NCI-H446 (cell line): ENCODE results near the gene SLC38A7.
"Not testable (repeated sequence)": the region's sequence is repeated elsewhere in the genome, so short reads cannot be mapped to it uniquely, and the experiment has no call there.

Experiments
- DNase-seq, 2 experiments: peaks; one replicate each; lab custom pipeline; 2025; lab: John Stamatoyannopoulos, UW

The SLC38A7 gene, protein sequence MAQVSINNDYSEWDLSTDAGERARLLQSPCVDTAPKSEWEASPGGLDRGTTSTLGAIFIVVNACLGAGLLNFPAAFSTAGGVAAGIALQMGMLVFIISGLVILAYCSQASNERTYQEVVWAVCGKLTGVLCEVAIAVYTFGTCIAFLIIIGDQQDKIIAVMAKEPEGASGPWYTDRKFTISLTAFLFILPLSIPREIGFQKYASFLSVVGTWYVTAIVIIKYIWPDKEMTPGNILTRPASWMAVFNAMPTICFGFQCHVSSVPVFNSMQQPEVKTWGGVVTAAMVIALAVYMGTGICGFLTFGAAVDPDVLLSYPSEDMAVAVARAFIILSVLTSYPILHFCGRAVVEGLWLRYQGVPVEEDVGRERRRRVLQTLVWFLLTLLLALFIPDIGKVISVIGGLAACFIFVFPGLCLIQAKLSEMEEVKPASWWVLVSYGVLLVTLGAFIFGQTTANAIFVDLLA

DNA sequence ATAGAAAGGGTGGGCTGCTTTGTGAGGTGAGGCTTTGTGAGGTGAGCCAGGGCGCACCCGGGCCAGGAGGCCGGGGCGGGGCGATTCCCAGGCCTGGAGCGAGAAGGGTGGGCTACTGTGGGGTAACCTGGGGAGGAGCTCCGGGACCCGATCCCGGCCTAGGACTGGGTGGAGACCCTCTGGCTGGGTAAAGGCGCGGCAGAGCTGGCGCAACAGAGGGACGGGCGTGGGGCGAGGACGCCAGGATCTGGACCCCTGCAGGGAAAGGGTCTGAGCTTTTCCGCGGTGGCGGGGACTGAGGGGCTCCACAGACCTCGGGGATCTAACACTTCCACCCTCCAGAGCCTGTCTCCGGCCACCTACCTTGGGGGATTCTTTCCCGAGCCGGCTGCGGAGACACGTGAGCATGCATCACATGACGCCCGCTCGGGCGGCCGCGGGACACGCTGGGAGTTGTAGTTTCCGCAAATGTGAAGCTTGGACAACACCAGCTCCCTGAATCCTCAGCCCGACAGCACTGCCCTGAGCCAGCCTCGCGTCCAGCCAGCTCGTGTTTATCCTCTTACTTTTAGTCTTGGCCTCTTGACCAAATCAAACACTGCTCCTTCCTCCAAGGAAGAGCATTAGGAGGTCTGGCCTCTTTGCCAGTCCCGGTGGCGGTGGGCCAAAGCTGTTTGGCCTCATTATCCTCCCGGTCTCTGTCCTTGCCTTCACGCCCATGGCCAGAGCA is at the start of gene SLC38A7:
SLC38A7 (minus strand) TSS at position 417 of the 730 bp plus-strand sequence. CDS start 4,644 bp downstream, outside the sequence.
- DNase-seq = peak; percentile 8 to 75

DNA sequence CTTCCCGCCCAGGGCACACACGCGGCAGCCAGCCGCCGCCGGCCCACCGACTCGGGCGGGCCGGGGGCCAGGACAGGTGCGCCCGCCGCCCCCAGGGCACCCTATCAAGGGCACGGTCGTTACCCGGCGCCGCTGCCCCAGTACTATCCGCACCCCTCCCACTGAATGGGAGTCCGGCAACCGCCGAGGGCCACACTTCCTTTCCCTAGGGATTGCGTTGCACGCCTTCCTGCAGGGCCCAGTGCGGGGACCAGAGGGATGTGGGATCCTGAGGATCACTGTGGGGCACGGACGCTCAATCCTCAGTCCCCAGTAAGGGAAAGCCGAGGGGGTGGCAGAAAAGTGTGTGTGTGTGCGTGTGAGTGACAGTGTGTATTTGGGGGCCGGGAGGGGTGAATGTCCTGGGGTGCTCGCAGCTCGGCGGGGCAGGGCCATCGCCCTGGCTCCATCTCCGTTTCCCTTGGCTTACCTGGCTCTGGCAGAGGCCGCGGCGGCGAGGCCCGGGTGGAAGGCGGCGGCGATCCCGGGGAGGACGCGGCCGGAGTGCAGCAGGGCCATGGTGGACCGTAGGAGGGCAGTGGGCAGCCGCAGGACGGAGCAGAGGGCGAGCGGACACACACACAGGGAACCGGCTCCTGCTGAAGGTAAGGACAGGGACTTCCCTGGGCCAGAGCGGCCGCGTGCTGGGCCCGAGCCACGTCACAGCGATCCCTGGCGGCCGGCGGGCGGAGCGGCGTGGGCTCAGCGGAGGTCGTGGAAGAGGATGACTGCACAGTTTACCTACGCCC is 49.3 kb upstream of the SLC38A7 start, which contains the start of gene GOT2:
GOT2 (minus strand) TSS at position 646 of the 788 bp plus-strand sequence; CDS start at position 558, 88 bp downstream.
- DNase-seq = peak; percentile 4 to 61

DNA sequence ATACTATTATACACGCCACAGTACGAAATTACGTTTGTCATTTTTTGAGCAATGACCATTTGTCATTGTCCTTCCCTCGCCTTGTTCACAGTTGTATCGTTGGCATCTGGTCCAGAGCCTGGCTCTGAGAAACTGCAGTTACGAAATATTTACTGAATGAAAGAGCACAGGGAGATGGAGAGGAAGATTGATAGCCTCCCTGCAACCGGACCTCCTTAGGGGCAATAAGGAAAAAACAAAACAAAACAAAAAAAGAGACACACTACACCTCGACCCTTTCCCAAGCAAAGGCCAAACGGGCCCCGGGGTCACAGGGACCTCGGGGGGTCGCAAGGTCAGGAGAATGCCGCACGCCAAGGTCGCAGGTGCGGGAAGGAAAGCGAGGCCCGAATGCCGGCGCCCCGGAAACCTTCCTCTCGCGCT is 48.7 kb upstream of the SLC38A7 start:
- DNase-seq = no peak

DNA sequence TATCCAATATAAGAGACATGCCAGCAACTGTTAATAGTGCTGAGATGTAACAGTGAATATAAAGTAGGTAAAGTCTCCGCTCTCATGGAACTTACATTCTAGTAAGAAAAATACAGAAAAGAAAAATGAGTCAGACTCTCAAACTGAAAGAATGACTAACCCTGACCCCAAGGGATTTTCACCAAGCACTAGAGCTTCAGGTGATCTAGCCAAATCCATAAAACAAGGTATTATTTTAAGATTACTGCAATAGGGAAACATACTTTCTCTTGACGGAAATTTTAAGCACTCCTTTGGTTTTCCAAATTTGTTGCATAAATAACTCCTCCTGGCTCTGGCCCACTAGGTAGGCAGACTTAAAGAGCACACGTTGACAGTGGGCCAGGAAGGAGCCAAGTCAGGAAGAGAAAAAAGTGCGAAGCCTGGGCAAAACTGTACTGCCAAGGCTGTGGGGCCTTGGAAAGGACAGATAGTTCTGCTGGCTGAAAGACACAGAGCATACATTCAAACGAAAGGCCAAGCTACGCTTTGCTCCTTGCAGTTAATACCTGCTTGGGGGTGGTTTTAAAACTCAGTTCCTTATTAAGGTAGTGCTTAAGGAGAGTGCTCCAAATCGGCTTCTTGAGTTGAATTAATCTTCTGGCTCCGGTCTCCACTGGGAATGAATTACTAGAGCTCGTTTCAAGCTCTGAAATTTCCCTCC is 48.1 kb upstream of the SLC38A7 start:
- DNase-seq = no peak

DNA sequence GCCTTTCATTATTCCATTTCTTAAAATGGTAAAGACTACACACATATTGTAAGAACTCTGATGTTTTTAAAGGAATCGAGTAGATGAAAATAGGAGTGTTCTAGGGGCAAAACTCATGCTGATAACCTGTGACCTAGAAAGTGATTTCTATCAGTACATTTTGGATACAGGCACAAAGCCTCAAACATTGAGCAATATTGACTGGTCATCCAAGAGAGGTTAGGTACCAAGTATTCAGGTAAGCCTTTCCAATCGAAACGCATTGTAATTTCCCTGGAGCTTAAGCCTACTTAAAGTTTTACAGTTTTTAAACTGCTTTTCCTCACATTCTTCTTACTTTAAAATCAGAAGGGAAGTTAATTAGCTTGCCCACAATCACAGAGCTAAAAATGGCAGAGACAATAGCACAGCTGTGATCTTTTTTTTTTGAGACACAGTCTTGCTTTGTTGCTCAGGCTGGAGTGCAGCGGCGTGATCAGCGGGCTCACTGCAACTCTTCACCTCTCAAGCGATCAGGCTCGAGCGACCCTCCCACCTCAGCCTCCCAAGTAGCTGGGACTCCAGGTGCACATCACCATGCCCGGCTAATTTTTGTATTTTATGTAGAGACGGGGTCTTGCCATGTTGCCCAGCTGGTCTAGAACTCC is 46.3 kb upstream of the SLC38A7 start:
- DNase-seq = no peak

DNA sequence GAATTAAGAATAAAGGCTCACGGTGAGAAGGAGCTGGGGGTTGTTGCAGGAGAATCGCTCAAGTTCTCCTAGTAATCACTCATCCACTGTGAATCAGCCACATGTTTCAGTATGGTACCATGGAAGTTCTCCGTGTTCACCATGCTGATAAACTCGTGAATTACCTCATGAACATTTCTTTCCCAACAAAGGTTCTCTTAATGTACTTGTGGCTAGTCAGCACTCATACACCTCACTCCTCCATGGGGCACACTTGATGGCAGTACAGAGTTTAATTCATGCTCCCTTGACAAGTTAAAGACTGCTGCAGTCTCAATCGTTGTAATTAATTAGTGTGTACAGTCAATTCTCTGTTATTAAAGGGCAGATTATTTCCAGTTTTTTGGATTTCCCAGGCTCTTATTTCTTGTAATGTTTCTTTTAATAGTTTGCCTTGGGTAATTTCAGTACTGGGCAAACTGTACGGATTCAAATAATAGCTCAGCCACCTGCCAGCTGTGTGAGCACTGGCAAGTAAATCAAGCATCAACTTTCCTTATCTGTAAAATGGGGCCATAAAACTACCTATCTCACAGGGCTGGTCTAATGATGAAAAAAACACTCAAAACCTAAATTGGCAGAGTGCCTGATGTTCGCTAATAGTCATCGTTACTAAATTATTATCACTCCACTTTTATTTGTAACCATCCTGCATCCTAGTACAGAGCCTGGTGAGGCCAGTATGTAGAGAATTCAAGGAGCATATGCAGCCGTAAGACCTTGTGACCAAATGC is 43.4 kb upstream of the SLC38A7 start:
- DNase-seq = no peak

DNA sequence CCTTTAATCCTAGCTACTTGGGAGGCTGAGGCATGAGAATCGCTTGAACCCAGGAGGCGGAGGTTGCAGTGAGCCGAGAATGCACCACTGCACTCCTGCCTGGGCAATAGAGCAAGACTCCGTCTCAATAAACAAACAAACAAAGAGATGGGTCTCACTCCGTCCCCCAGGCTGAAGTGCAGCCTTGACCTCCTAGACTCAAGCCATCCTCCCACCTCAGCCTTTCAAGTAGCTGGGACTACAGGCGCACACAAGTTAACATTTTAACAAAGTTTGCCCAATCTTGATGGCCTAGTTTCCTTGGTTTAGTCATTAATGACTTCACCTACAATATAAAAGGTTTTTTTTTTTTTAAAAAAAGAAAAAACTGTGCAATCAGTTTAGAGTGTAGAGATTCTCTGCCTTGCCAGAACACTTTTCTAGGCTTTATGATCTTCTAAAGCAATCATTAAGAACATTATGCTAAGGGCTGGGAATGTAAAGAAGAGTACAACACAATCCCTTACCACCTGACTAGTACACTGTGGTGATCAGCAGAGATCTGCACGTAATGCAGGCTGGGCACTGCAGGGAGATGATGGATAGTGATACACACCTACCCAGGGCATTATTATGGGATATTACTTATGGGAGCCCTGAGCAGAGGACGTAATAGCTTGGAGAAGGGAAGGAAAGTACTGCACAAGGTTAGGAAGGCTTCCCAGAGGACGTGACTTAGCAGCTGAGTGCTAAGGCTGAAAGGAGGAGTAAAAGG is 42.6 kb upstream of the SLC38A7 start:
- no peak for DNase-seq

DNA sequence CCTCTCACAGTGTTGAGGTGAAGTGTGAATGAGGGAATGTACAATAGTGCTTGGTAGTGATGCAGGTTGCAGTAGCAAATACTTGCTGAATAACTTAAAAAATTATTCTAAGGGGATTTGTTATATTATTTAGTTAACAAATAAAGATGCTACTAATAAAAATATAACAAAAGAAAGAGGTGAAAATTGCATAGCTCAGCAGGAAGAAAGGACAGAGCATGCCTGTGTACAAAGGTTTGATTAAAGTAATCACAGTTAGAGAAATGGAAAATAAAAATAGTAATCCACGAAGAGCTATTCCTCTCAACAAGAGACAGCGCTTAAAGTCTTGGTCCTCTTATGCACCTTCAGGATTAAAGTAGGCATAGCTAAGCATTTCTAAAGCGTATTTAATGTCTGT is 38.5 kb upstream of the SLC38A7 start:
- no peak for DNase-seq

DNA sequence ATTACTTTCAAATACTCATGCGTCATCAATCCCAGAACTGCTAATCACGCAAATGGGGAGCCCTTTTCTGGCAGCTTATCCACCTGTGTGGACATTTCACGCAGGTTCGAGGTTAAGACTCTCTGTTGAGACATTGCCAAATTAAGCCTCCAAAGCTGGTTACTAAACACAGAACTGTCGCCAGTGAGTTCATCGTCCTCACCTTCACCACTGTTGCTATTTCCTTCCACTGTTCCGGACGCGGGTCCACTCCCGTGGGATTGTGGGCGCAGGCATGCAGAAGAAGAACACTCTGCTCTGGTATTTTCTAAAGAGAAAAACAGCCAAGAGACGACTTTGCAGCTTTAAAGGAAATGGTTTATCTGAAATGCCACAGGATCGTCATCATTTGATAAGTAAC is 33.4 kb upstream of the SLC38A7 start:
- DNase-seq = no peak

DNA sequence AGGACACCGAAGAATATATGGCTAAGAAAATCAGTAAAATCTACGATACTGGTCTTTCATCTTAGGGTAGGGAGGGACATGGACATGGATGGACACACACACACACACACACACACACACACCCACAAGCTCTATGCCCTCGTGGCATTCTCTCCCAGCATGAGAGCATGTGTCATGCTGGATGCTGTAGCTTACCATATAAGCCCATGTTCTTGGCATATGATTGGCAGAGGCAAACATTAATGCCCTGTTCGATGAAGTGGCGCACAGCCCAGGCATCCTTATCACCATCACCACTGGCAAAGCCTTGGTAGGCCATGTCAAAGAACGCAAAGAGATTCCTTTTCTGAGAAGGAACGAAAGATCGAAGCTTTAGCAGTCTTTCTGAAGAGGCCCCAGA is 31.9 kb upstream of the SLC38A7 start:
- no peak for DNase-seq

DNA sequence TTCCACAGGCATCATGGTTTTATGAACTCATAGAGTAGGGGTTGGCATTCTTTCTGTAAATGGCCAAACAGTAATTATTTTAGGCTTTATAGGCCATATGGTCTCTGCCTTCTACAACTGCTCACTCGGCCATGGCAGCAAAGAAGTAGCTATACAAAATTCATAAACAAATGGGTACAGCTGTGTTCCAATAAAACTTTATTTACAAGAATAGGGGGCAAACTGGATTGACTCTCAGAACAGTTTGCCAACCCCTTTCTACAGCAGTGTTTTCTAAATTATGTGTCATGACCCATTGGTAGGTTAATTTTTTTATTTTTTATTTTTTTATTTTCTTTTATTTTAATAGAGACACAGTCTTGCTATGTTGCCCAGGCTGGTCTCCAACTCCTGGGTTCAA is 29.2 kb upstream of the SLC38A7 start:
- DNase-seq = no peak

DNA sequence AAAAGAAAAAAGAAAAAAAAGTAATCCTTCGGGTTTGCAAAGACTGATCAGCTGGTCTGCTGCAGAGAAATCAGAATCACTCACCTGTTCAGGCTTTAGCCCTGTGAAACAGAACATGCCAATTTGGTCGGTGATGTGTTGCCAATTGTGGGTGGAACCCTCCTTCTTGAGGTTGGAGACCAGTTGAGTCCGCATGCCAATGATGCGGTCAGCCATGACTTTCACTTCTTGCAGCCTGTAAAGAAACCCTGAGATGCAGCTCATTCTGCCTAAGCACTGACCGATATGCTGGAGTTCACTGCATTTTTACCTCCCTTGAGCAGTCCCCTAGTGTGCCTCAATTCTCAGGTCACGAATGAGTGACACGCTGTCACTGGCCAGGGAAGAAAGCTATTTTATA is 24.8 kb upstream of the SLC38A7 start:
- DNase-seq = no peak

DNA sequence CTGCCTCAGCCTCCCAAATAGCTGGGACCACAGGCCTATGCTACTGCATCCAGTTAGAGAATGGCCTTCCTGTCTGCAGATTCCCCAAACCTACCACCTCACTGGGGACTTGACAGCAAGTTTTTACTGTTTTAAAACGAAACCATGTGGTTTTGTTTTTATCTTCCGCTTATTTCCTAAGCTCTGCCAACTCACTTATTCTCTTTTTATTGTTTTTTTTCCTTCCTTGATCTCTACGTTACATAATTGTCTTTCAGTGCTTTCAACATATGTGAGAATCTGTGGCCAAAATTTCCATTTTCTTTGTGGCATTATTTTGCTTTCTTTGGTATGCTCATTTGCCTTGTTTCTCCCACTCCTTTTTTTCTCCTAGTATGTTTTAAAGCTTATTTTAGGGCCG is 14.6 kb upstream of the SLC38A7 start:
- DNase-seq = no peak

DNA sequence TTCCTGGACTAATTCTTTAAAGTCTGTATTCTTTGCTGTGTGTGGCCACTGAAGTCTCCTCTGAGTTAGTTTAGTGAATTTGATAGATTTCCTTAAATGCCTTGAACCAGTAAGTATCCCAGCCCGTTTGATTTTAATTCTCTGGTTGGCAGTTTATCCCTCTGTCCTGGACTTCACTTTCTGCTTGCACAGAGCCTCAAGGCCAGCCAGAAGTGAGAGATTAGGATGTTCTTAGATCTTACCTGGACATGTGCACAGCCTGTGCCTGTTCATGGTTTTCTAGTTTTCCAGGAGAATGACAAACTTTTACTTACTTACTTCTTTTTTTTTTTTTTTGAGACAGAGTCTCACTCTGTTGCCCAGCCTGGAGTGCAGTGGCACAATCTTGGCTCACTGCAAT is 10.8 kb upstream of the SLC38A7 start:
- no peak for DNase-seq

DNA sequence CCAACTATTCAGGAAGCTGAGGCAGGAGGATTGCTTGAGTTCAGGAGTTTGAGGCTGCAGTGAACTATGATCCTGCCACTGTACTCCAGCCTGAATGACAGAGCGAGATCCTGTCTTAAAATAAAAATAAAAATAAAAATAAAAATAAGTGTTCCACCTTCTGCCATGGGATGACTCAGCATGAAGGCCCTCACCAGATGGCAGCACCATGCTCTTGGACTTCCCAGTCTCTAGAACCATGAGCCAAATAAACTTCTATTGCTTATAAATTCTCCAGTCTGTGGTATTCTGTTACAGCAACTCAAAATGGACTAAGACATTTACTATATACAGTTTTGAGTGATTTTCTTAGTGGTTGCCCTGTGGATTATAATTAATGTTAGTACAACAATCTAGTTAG is 7.9 kb upstream of the SLC38A7 start:
- DNase-seq = no peak

DNA sequence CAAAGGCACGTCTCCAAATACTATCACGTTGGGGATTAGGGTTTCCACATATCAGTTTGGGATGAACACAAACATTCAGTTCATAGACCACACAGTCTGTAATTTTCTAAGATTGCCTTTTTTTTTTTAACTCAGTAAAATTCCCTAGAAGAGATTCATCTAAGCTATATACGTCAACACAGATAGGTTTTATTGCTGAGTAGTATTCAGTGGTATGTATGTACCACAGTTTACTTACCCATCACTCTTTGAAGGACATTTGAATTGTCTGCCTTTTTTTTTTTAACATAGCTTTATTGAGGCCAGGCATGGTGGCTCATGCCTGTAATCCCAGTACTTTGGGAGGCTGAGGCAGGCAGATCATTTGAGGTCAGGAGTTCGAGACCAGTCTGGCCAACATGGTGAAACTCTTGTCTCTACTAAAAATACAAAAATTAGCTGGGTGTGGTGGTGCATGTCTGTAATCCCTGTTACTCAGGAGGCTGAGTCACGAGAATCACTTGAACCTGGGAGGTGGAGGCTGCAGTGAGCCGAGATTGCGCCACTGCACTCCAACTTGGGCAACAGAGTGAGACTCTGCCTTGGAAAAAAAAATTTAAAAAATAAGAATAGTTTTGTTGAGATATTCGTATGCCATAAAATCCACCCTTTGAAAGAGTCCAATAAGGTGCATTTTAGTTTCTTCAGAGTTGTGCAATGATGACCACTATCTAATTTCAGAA is 2.6 kb upstream of the SLC38A7 start:
- DNase-seq = not testable (repeated sequence)

DNA sequence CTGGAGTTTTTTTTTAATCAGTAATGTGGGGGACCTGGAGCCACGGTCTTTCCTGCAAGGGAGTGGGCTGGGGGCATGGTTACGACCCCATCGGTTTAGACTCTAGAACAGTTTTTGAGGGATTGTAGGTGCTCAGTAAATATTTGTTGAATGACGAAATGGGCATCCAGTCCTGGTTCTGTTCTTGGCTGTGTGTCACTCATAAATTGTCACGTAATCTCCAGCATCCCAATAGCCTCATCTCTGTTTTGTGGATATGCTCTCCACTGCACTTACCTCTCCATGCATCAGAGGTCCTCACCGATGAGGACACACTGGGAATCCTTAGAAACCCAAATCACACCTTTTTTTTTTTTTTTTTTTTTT is 497 bp upstream of the SLC38A7 start:
- DNase-seq = no peak

DNA sequence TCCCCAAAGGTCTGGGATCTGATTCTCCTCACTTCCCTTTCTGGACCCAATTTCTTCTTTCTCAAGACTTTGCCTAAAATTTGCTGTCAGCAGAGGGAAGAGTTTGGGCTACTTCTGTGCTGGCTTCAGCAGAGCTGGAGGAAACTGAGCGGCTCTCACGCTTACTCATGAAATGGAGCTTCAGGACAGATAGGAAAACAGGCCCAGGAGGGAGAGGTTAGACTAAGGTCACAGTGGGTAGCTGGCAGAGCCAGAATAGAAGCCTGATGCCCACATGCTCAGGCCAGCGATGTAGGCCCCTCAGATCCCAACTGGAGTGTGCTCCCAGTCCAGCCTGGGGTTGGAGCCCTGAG is 593 bp downstream of the SLC38A7 start:
- DNase-seq = no peak

DNA sequence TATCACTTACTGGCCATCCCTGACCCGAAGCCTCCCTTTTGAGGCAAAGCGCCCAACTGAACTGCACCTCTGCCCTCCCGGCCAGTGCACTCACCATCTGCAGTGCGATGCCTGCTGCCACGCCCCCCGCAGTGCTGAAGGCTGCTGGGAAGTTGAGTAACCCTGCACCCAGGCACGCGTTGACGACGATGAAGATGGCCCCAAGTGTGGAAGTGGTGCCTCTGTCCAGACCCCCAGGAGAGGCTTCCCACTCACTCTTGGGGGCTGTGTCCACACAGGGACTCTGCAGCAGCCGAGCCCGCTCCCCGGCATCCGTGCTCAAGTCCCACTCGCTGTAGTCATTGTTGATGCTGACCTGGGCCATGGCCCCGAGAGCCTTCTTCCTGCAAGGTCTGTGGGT is 4.8 kb downstream of the SLC38A7 start:
- DNase-seq = no peak
